ENCODE results near the gene FGD6. TPM values are rescaled to one million over a fixed set of nuclear protein-coding genes. Genes with fewer than 3 reads are reported as not detected.

Gene FGD6
- total RNA-seq, 1 experiment from 2014 or later: 11.1 TPM

- H3K36me3 ChIP-seq (replicated peaks; ENCODE audit: control insufficient read depth, insufficient read depth, low read length): no peaks in the 10 kb centered on the region; the same call in 1 of the 2 replicates
- DNase-seq: no peak
- H3K27me3 ChIP-seq (ENCODE audit: control insufficient read depth, insufficient read depth, low read length): no peaks in the 10 kb centered on the region
- no peak overlapping the region for H3K4me3 ChIP-seq (ENCODE audit: insufficient read depth, low read depth, low read length)
Measured at GRCh38 chr12:95187865-95188415, 29.3 kb downstream of the FGD6 start.

GRCh38 chr12:95185854-95186253 is 31.4 kb downstream of the FGD6 start:
- DNase-seq: no peak
- no peaks in the 10 kb centered on the region for H3K27me3 ChIP-seq (ENCODE audit: control insufficient read depth, insufficient read depth, low read length)
- no peak overlapping the region for H3K4me3 ChIP-seq (ENCODE audit: insufficient read depth, low read depth, low read length)
- H3K36me3 ChIP-seq (replicated peaks; ENCODE audit: control insufficient read depth, insufficient read depth, low read length): no peaks in the 10 kb centered on the region; the same call in 1 of the 2 replicates

GRCh38 chr12:95185072-95185471 is 32.2 kb downstream of the FGD6 start:
- H3K27me3 ChIP-seq (ENCODE audit: control insufficient read depth, insufficient read depth, low read length): no peaks in the 10 kb centered on the region
- H3K36me3 ChIP-seq (replicated peaks; ENCODE audit: control insufficient read depth, insufficient read depth, low read length): no peaks in the 10 kb centered on the region; the same call in 1 of the 2 replicates
- H3K4me3 ChIP-seq (ENCODE audit: insufficient read depth, low read depth, low read length): no peak overlapping the region
- DNase-seq: no peak

- no peaks in the 10 kb centered on the region; the same call in 1 of the 2 replicates for H3K36me3 ChIP-seq (replicated peaks; ENCODE audit: control insufficient read depth, insufficient read depth, low read length)
- H3K4me3 ChIP-seq (ENCODE audit: insufficient read depth, low read depth, low read length): no peak overlapping the region
- no peaks in the 10 kb centered on the region for H3K27me3 ChIP-seq (ENCODE audit: control insufficient read depth, insufficient read depth, low read length)
- no peak for DNase-seq
Measured at GRCh38 chr12:95184121-95184520, 33.1 kb downstream of the FGD6 start.

- Histone ChIP-seq H3K27me3 (ENCODE audit: control insufficient read depth, insufficient read depth, low read length) (no peaks in the 10 kb centered on the region), H3K4me3 (ENCODE audit: insufficient read depth, low read depth, low read length) (no peak overlapping the region), H3K36me3 (replicated peaks; ENCODE audit: control insufficient read depth, insufficient read depth, low read length) (no peaks in the 10 kb centered on the region; the same call in 1 of the 2 replicates)
- no peak for DNase-seq
Measured at GRCh38 chr12:95182868-95183415, 34.3 kb downstream of the FGD6 start.

- no peaks in the 10 kb centered on the region for H3K27me3 ChIP-seq (ENCODE audit: control insufficient read depth, insufficient read depth, low read length)
- no peak overlapping the region for H3K4me3 ChIP-seq (ENCODE audit: insufficient read depth, low read depth, low read length)
- DNase-seq: no peak
- H3K36me3 ChIP-seq (replicated peaks; ENCODE audit: control insufficient read depth, insufficient read depth, low read length): no peaks in the 10 kb centered on the region; the same call in 1 of the 2 replicates
Measured at GRCh38 chr12:95181103-95181502, 36.2 kb downstream of the FGD6 start.

- DNase-seq: no peak
- no peak overlapping the region for H3K4me3 ChIP-seq (ENCODE audit: insufficient read depth, low read depth, low read length)
- H3K27me3 ChIP-seq (ENCODE audit: control insufficient read depth, insufficient read depth, low read length): no peaks in the 10 kb centered on the region
Measured at GRCh38 chr12:95179011-95179410, 38.3 kb downstream of the FGD6 start.

GRCh38 chr12:95178136-95178535 is 39.1 kb downstream of the FGD6 start:
- Histone ChIP-seq H3K27me3 (ENCODE audit: control insufficient read depth, insufficient read depth, low read length) (no peaks in the 10 kb centered on the region), H3K4me3 (ENCODE audit: insufficient read depth, low read depth, low read length) (no peak overlapping the region), H3K36me3 (replicated peaks; ENCODE audit: control insufficient read depth, insufficient read depth, low read length) (no peaks in the 10 kb centered on the region)
- DNase-seq: no peak

More at GRCh38 chr12:95179011-95179410, 38.3 kb downstream of the FGD6 start:
- H3K36me3 ChIP-seq (replicated peaks; ENCODE audit: control insufficient read depth, insufficient read depth, low read length): no peaks in the 10 kb centered on the region; the same call in 1 of the 2 replicates

GRCh38 chr12:95177201-95177768 is 40.0 kb downstream of the FGD6 start:
- Histone ChIP-seq H3K27me3 (ENCODE audit: control insufficient read depth, insufficient read depth, low read length) (no peaks in the 10 kb centered on the region), H3K36me3 (replicated peaks; ENCODE audit: control insufficient read depth, insufficient read depth, low read length) (peaks cover 3% of the 10 kb centered on the region), H3K4me3 (ENCODE audit: insufficient read depth, low read depth, low read length) (no peak overlapping the region)
- DNase-seq: no peak

GRCh38 chr12:95173392-95174251 is 43.6 kb downstream of the FGD6 start:
- DNase-seq: no peak
- H3K27me3 ChIP-seq (ENCODE audit: control insufficient read depth, insufficient read depth, low read length): no peaks in the 10 kb centered on the region
- peaks cover 5% of the 10 kb centered on the region for H3K36me3 ChIP-seq (replicated peaks; ENCODE audit: control insufficient read depth, insufficient read depth, low read length)
- H3K4me3 ChIP-seq (ENCODE audit: insufficient read depth, low read depth, low read length): no peak overlapping the region

- DNase-seq: no peak
- H3K4me3 ChIP-seq (ENCODE audit: insufficient read depth, low read depth, low read length): no peak overlapping the region
- H3K27me3 ChIP-seq (ENCODE audit: control insufficient read depth, insufficient read depth, low read length): no peaks in the 10 kb centered on the region
- peaks cover 5% of the 10 kb centered on the region for H3K36me3 ChIP-seq (replicated peaks; ENCODE audit: control insufficient read depth, insufficient read depth, low read length)
Measured at GRCh38 chr12:95169368-95169767, 47.9 kb downstream of the FGD6 start.

GRCh38 chr12:95168746-95169145 is 48.5 kb downstream of the FGD6 start:
- Histone ChIP-seq H3K36me3 (replicated peaks; ENCODE audit: control insufficient read depth, insufficient read depth, low read length) (peaks cover 5% of the 10 kb centered on the region), H3K4me3 (ENCODE audit: insufficient read depth, low read depth, low read length) (no peak overlapping the region), H3K27me3 (ENCODE audit: control insufficient read depth, insufficient read depth, low read length) (no peaks in the 10 kb centered on the region)
- DNase-seq: no peak

- no peaks in the 10 kb centered on the region; the same call in 1 of the 2 replicates for H3K36me3 ChIP-seq (replicated peaks; ENCODE audit: control insufficient read depth, insufficient read depth, low read length)
- DNase-seq: no peak
- no peaks in the 10 kb centered on the region for H3K27me3 ChIP-seq (ENCODE audit: control insufficient read depth, insufficient read depth, low read length)
- no peak overlapping the region for H3K4me3 ChIP-seq (ENCODE audit: insufficient read depth, low read depth, low read length)
Measured at GRCh38 chr12:95164656-95165055, 52.6 kb downstream of the FGD6 start.

GRCh38 chr12:95158919-95159318 is 58.3 kb downstream of the FGD6 start:
- no peak overlapping the region for H3K4me3 ChIP-seq (ENCODE audit: insufficient read depth, low read depth, low read length)
- H3K36me3 ChIP-seq (replicated peaks; ENCODE audit: control insufficient read depth, insufficient read depth, low read length): no peaks in the 10 kb centered on the region
- DNase-seq: no peak
- H3K27me3 ChIP-seq (ENCODE audit: control insufficient read depth, insufficient read depth, low read length): no peaks in the 10 kb centered on the region

GRCh38 chr12:95151821-95152220 is 65.4 kb downstream of the FGD6 start:
- Histone ChIP-seq H3K27me3 (ENCODE audit: control insufficient read depth, insufficient read depth, low read length) (no peaks in the 10 kb centered on the region), H3K4me3 (ENCODE audit: insufficient read depth, low read depth, low read length) (no peak overlapping the region), H3K36me3 (replicated peaks; ENCODE audit: control insufficient read depth, insufficient read depth, low read length) (peaks cover 3% of the 10 kb centered on the region)
- no peak for DNase-seq

Measured in H7 (cell line).